Measurements from ENCODE around the gene PDK4.

DNA sequence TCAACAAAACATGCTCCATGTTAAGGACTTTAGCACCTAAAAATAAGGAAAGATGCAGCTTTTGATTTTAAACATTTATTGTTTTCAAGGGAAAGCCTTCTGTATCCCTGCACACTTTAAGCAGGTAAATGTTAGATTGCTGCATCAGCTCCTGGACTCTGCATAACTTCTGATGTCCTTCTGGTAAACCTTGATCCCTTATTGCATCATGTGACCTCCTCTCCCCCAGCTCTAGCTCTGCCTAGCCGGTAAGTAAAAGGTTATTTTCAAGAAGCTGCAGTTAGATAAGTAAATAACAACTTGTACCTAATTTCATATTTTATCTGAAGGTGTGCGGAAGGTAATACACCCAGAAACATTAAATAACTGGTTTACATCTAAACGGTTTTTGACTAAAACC lies 37.5 kb downstream of the PDK4 start:
- TF ChIP-seq, protein P1, sequence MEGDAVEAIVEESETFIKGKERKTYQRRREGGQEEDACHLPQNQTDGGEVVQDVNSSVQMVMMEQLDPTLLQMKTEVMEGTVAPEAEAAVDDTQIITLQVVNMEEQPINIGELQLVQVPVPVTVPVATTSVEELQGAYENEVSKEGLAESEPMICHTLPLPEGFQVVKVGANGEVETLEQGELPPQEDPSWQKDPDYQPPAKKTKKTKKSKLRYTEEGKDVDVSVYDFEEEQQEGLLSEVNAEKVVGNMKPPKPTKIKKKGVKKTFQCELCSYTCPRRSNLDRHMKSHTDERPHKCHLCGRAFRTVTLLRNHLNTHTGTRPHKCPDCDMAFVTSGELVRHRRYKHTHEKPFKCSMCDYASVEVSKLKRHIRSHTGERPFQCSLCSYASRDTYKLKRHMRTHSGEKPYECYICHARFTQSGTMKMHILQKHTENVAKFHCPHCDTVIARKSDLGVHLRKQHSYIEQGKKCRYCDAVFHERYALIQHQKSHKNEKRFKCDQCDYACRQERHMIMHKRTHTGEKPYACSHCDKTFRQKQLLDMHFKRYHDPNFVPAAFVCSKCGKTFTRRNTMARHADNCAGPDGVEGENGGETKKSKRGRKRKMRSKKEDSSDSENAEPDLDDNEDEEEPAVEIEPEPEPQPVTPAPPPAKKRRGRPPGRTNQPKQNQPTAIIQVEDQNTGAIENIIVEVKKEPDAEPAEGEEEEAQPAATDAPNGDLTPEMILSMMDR (IDR thresholded peaks at IDR 0.05): no peak
- TF ChIP-seq POLR2AphosphoS5 (IDR thresholded peaks at IDR 0.05): no peak

Measured in sigmoid colon (tissue), 4 donors.